K562 (cell line): ENCODE results near the gene PNPLA2. TPM values are rescaled to one million over a fixed set of nuclear protein-coding genes. Genes with fewer than 3 reads are reported as not detected.

Experiments used
- ATAC-seq: fragments of 200-7000 bp; cut with Tn5 transposase; 3 replicates; pipeline ENCODE4 v1.9.1; 2020; ENCODE audit warnings: moderate library complexity
- BruUV-seq: library from RNA; stranded (reverse); fragments of 400-500 nt; replicated peaks from 2 replicates; lab custom pipeline; 2021; lab: Mats Ljungman, UMichigan
- CTCF ChIA-PET: fragments of 300-600 bp; formaldehyde crosslinking; extraction: SDS; loops from one replicate; lab custom pipeline; 2021; ENCODE audit warnings: low intra/inter-chr PET ratio; lab: Yijun Ruan, JAX
- POLR2A ChIA-PET: fragments of 300-600, 350-650 bp; sonication (Branson Sonifier 250); formaldehyde crosslinking; extraction: SDS; loops from one replicate; lab custom pipeline; 2021; ENCODE audit warnings: antibody characterized with exemption, inconsistent platforms; lab: Yijun Ruan, JAX
- DNase-seq, 4 experiments: peaks; one replicate each; pipeline versions ENCODE4 v3.0.0 to v3.0.0-alpha.2; 2011 to 2018; ENCODE audit warnings: low spot score in 3 of 4, mixed read lengths in 3 of 4; ENCODE audit errors: extremely low read depth in 1 of 4
- FAIRE-seq: peaks from 2 replicates; lab custom pipeline; 2011; peaks lifted over from hg19 to GRCh38; lab: Jason Lieb, UNC
- H2AFZ ChIP-seq: 2 replicates; pipeline ENCODE4 v1.6.0; 2011; ENCODE audit warnings: low read depth, low read length, control low read depth, inconsistent platforms
- H3K27ac ChIP-seq: fragments of 200-600 bp; 3 replicates; pipeline ENCODE4 v1.8.0; 2011; ENCODE audit warnings: low read depth, mild to moderate bottlenecking, control low read depth, inconsistent platforms, low read length, moderate library complexity, mixed read lengths; ENCODE audit errors: extremely low read depth
- H3K27me3 ChIP-seq, 2 experiments: fragments of 300-600 bp in 1 of 2; 2 replicates in 1 of 2; 3 replicates in 1 of 2; pipeline versions ENCODE4 v1.6.0 to v1.8.0; 2011; ENCODE audit warnings: inconsistent platforms in 2 of 2, low read length in 2 of 2, mild to moderate bottlenecking in 1 of 2, mixed read lengths in 1 of 2, moderate library complexity in 1 of 2; ENCODE audit not compliant: control insufficient read depth in 2 of 2, insufficient read depth in 2 of 2
- H3K36me3 ChIP-seq: fragments of 300-600 bp; 3 replicates; pipeline ENCODE4 v1.8.0; 2011; ENCODE audit warnings: mild to moderate bottlenecking, low read length, inconsistent platforms; ENCODE audit not compliant: control insufficient read depth, insufficient read depth
- H3K4me1 ChIP-seq, 2 experiments: fragments of 200-600 bp in 1 of 2; replicated peaks in 1 of 2; 2 replicates in 1 of 2; 3 replicates in 1 of 2; pipeline versions ENCODE4 v1.5.1 to v1.8.0; 2011; ENCODE audit warnings: inconsistent platforms in 2 of 2, low read length in 2 of 2, mild to moderate bottlenecking in 1 of 2, mixed read lengths in 1 of 2, moderate library complexity in 1 of 2; ENCODE audit not compliant: control insufficient read depth in 2 of 2, insufficient read depth in 2 of 2
- H3K4me2 ChIP-seq: 2 replicates; pipeline ENCODE4 v1.6.1; 2011; ENCODE audit warnings: low read length, control low read depth, inconsistent platforms, mixed read lengths; ENCODE audit not compliant: insufficient read depth
- H3K4me3 ChIP-seq: fragments of 200-600 bp; sonication (generic), shearing (Covaris generic); 2 replicates; pipeline ENCODE4 v1.5.1; 2016; ENCODE audit warnings: control low read depth, inconsistent platforms
- H3K79me2 ChIP-seq: fragments of 200-600 bp; 3 replicates; pipeline ENCODE4 v1.8.0; 2011; ENCODE audit warnings: low read length, inconsistent platforms; ENCODE audit not compliant: control insufficient read depth, insufficient read depth
- H3K9ac ChIP-seq, 2 experiments: 2 replicates each; pipeline versions ENCODE4 v1.6.0 to v1.6.1; 2011; ENCODE audit warnings: low read depth in 2 of 2, low read length in 2 of 2, control low read depth in 1 of 2, inconsistent platforms in 1 of 2, mild to moderate bottlenecking in 1 of 2, mixed read lengths in 1 of 2; ENCODE audit not compliant: insufficient read depth in 1 of 2
- H3K9me1 ChIP-seq: one replicate; pipeline ENCODE4 v1.6.0; 2011; ENCODE audit warnings: inconsistent platforms, mild to moderate bottlenecking, low read length, moderate library complexity; ENCODE audit not compliant: control insufficient read depth, insufficient read depth
- H3K9me3 ChIP-seq: replicated peaks from 2 replicates; pipeline ENCODE4 v1.5.1; 2011; ENCODE audit warnings: low read depth, low read length, inconsistent platforms; ENCODE audit not compliant: control insufficient read depth, insufficient read depth
- H4K20me1 ChIP-seq: replicated peaks from 2 replicates; pipeline ENCODE4 v1.6.1; 2011; ENCODE audit warnings: low read length, inconsistent platforms, mixed read lengths; ENCODE audit not compliant: control insufficient read depth, insufficient read depth
- MCM5 ChIP-seq: fragments of 450-650 bp; IDR thresholded peaks from 2 replicates; pipeline ENCODE4 v1.6.1; 2016; ENCODE audit warnings: low read depth
- MYC ChIP-seq, 2 experiments: fragments of 250-450 bp in 1 of 2; sonication (Bioruptor Pico) in 1 of 2; IDR thresholded peaks; 2 replicates each; pipeline versions ENCODE4 v1.5.1 to v1.6.1; 2012 to 2021; ENCODE audit warnings: low read depth in 2 of 2, borderline replicate concordance in 1 of 2, improper control_type of control experiment in 1 of 2, low read length in 1 of 2, mild to moderate bottlenecking in 1 of 2, moderate library complexity in 1 of 2
- NKRF ChIP-seq: fragments of 450-650 bp; IDR thresholded peaks from 2 replicates; pipeline ENCODE4 v1.6.1; 2016; ENCODE audit warnings: borderline replicate concordance
- POLR2AphosphoS5 ChIP-seq: IDR thresholded peaks from 2 replicates; pipeline ENCODE4 v1.6.1; 2011; ENCODE audit warnings: mild to moderate bottlenecking, low read depth, low read length, moderate library complexity; ENCODE audit not compliant: control insufficient read depth, insufficient read depth
- POLR2B ChIP-seq: fragments of 450-650 bp; IDR thresholded peaks from 2 replicates; pipeline ENCODE4 v1.6.1; 2018; ENCODE audit warnings: low read depth; ENCODE audit not compliant: partially characterized antibody
- POU5F1 ChIP-seq: fragments of 150-350 bp; IDR thresholded peaks from 2 replicates; pipeline ENCODE4 v1.6.1; 2014; ENCODE audit warnings: borderline replicate concordance, low read length, low read depth, mild to moderate bottlenecking; ENCODE audit not compliant: partially characterized antibody
- SP1 ChIP-seq: sonication (generic); formaldehyde crosslinking; IDR thresholded peaks from 2 replicates; pipeline ENCODE4 v1.8.1; 2022; ENCODE audit warnings: mild to moderate bottlenecking, missing genetic modification reagents
- U2AF1 ChIP-seq: fragments of 200-400 bp; formaldehyde crosslinking; optimal IDR thresholded peaks from 2 replicates; pipeline ENCODE3; 2017; ENCODE audit warnings: mild to moderate bottlenecking, low read depth, low read length, moderate library complexity
- ZBTB43 ChIP-seq: sonication (generic); formaldehyde crosslinking; IDR thresholded peaks from 2 replicates; pipeline ENCODE4 v1.8.0; 2023; ENCODE audit warnings: mild to moderate bottlenecking, missing genetic modification reagents
- ZBTB49 ChIP-seq: sonication (generic); formaldehyde crosslinking; IDR thresholded peaks from 2 replicates; pipeline ENCODE4 v1.8.0; 2022; ENCODE audit warnings: missing genetic modification reagents, mild to moderate bottlenecking, borderline replicate concordance
- ZNF140 ChIP-seq: fragments of 250-450 bp; sonication (Bioruptor Pico); IDR thresholded peaks from 2 replicates; pipeline ENCODE4 v1.8.0; 2021; ENCODE audit warnings: moderate library complexity, mild to moderate bottlenecking, inconsistent platforms
- ZNF57 ChIP-seq: fragments of 450-650 bp; formaldehyde crosslinking; IDR thresholded peaks from 2 replicates; pipeline ENCODE4 v1.4.0; 2020; ENCODE audit warnings: mild to moderate bottlenecking, moderate library complexity
- ZNF740 ChIP-seq, 3 experiments: fragments of 200-800 bp in 1 of 3; sonication (Bioruptor generic) in 1 of 3; sonication (generic) in 1 of 3; formaldehyde crosslinking in 1 of 3; IDR thresholded peaks; 2 replicates each; pipeline versions ENCODE4 v1.6.1 to v1.8.0; 2016 to 2022; ENCODE audit warnings: mild to moderate bottlenecking in 2 of 3, missing compliant biosample characterization in 2 of 3, missing genetic modification characterization in 2 of 3, missing genetic modification reagents in 1 of 3
- WGBS: fragments of 100-300 bp; shearing (Covaris generic); methylation state at CpG from one replicate; pipeline ENCODE4 v1.1.6; 2016; ENCODE audit warnings: low coverage, mixed read lengths; ENCODE audit not compliant: insufficient coverage; ENCODE audit errors: missing lambda C conversion rate; 5-methylcytosine and 5-hydroxymethylcytosine counted together
- in situ Hi-C: fragments of 300-500 bp; cut with MboI; formaldehyde crosslinking; loops from 4 replicates; pipeline ENCODE4 v1.15.0; 2018; ENCODE audit warnings: inconsistent platforms, mixed read lengths
- intact Hi-C: fragments of 100-400 bp; cut with micrococcal nuclease; formaldehyde crosslinking; loops from 2 replicates; pipeline ENCODE4 v1.14.2; 2022
- polyA plus RNA-seq, 8 experiments: library from polyadenylated mRNA; depleted of rRNA in 4 of 8; stranded (reverse) in 5 of 8; unstranded in 3 of 8; fragments of >200 nt; fragmentation: Nextera tagmentation in 2 of 8; fragmentation: Illumina TruSeq in 1 of 8; extraction: Ambion mirVana in 2 of 8; extraction: Trizol in 1 of 8; gene quantifications; 2 replicates each; pipeline versions ENCODE4 v1.2.1 to v1.2.3, GENCODE V29; 2011 to 2014; ENCODE audit warnings: inconsistent platforms in 1 of 8, missing spikeins in 1 of 8
- total RNA-seq, 7 experiments: library from RNA; depleted of rRNA in 6 of 7; stranded (reverse); fragments of >200 nt in 6 of 7; fragmentation: Illumina TruSeq in 2 of 7; extraction: Trizol in 2 of 7; gene quantifications; 2 replicates each; pipeline versions ENCODE4 v1.2.1 to v1.2.3, GENCODE V29; 2011 to 2021; ENCODE audit warnings: low replicate concordance in 1 of 7

PNPLA2 gene
- total and polyA plus RNA-seq, 9 of the 15 experiments (the other 6 are each of a cell fraction or from before 2014, with no cell fraction given) = 0.39 to 87.1 (median 8.4) TPM

GRCh38 chr11:813456-814096 is 5.1 kb upstream of the PNPLA2 start:
- no peaks in the 10 kb centered on the region for H3K27me3 ChIP-seq
- ChIA-PET POLR2A (interaction anchor here (0.6 to 2.5 kb wide), 4 partner anchors 9 to 61 kb away, joined by 3 to 12 read pairs (median 3); no protein-coding TSS in a partner anchor), CTCF (no interaction called here)
- DNase-seq (peak in 1 of 4 experiments; percentile 56), ATAC-seq (peak; percentile 3; the same call in 2 of the 3 replicates), FAIRE-seq (no peak)
- H3K9me3 ChIP-seq = no peaks in the 10 kb centered on the region
- H3K9ac ChIP-seq = peak overlapping the region in 1 of 2 experiments; percentile 84; a peak in 2 of 4 replicates
- H3K9me1 ChIP-seq = peaks cover 3% of the 10 kb centered on the region
- peaks cover 17 to 48% of the 10 kb centered on the region in 2 experiments; a peak in 4 of 5 replicates for H3K4me1 ChIP-seq
- no peak overlapping the region for H3K4me2 ChIP-seq
- peak overlapping the region; percentile 39 for H3K27ac ChIP-seq
- no peak overlapping the region for H3K4me3 ChIP-seq
- intact Hi-C loops (no loop called here), in situ Hi-C loops (no loop called here)
- WGBS = 79% methylated on average over 9 of the region's 9 CpGs
- H3K36me3 ChIP-seq = peaks cover 48% of the 10 kb centered on the region
- H2AFZ ChIP-seq = no peak overlapping the region
- H4K20me1 ChIP-seq = peaks cover 24% of the 10 kb centered on the region
- H3K79me2 ChIP-seq = peaks cover 50% of the 10 kb centered on the region
- no TSS peak for BruUV-seq
- TF ChIP-seq ZNF140 (no peak), ZBTB43 (CRISPR knock-in tag) (no peak), ZNF57 (CRISPR knock-in tag) (no peak), ZBTB49 (no peak), SP1 (CRISPR knock-in tag) (0 out of 2 replicates have a peak, but pooled peaks have one; percentile 34), POU5F1 (no peak), MCM5 (no peak), MYC (IDR thresholded peaks at IDR 0.05; ENCODE audit: low read depth, low read length) (peak; percentile 66; the same call in 1 of the 2 replicates), MYC (CRISPR knock-in tag; IDR thresholded peaks at IDR 0.05; ENCODE audit: borderline replicate concordance, low read depth) (no peak), POLR2B (peak; percentile 71), POLR2AphosphoS5 (peak; percentile 70), ZNF740 (CRISPR knock-in tag; IDR thresholded peaks at IDR 0.05) (peak; percentile 34; the same call in 1 of the 2 replicates), ZNF740 (tag; IDR thresholded peaks at IDR 0.05) (no peak), NKRF (no peak), U2AF1 (no peak)
